ENCODE results near the gene SRRM1. TPM values are rescaled to one million over a fixed set of nuclear protein-coding genes. Genes with fewer than 3 reads are reported as not detected.

The SRRM1 gene
- total and polyA plus RNA-seq, 11 donors, result 30.3 to 97.0 (median 61.4) TPM

- no peak for ATAC-seq
- no peaks in the 10 kb centered on the region for H3K36me3 ChIP-seq
- WGBS, 4 donors, result 35 to 57% (median 38%) methylated on average over 4 of the region's 4 CpGs
- DNase-seq, result no peak
- H3K4me1 ChIP-seq, result no peaks in the 10 kb centered on the region
- peaks cover 0 to 10% (median 0%) of the 10 kb centered on the region in 9 donors for H3K27me3 ChIP-seq
- intact Hi-C loops (cut with DNase I), result no loop called here
- no peak for TF ChIP-seq POLR2A (IDR thresholded peaks at IDR 0.05)
- no peak for TF ChIP-seq CTCF (IDR thresholded peaks at IDR 0.05)
- no peaks in the 10 kb centered on the region for H3K9me3 ChIP-seq
- H3K27ac ChIP-seq, result no peak overlapping the region
- H3K4me3 ChIP-seq, result no peak overlapping the region
Measured at GRCh38 chr1:24622218-24622617, 20.9 kb upstream of the SRRM1 start.

- Histone ChIP-seq H3K27ac (no peak overlapping the region), H3K27me3 (peaks cover 0 to 7% (median 0%) of the 10 kb centered on the region in 9 donors), H3K4me1 (no peaks in the 10 kb centered on the region), H3K9me3 (no peaks in the 10 kb centered on the region), H3K4me3 (no peak overlapping the region), H3K36me3 (no peaks in the 10 kb centered on the region)
- 79 to 98% (median 92%) methylated on average over 1 of the region's 1 CpG for WGBS, 4 donors
- TF ChIP-seq CTCF (IDR thresholded peaks at IDR 0.05) (no peak), POLR2A (IDR thresholded peaks at IDR 0.05) (no peak)
- intact Hi-C loops (cut with DNase I), result loop anchor here in 7 of 10 donors (5.0 to 10.0 kb wide), 7 partner anchors 86 to 438 kb away; partner anchors contain the start of genes NIPAL3 (in 3 of the 7) and STPG1 (in 3 of the 7)
- ATAC-seq (no peak), DNase-seq (no peak)
Measured at GRCh38 chr1:24632832-24633175, 10.3 kb upstream of the SRRM1 start.

GRCh38 chr1:24635195-24635843 is 7.8 kb upstream of the SRRM1 start:
- no peak overlapping the region for H3K27ac ChIP-seq
- no peaks in the 10 kb centered on the region for H3K36me3 ChIP-seq
- intact Hi-C loops (cut with DNase I), result loop anchor here (2.0 to 10.0 kb wide), 11 partner anchors 93 to 441 kb away; partner anchors contain the start of genes NIPAL3 (in 4 of the 10) and STPG1 (in 3 of the 10)
- no peaks in the 10 kb centered on the region for H3K9me3 ChIP-seq
- H3K27me3 ChIP-seq, result peaks cover 0 to 7% (median 0%) of the 10 kb centered on the region in 9 donors
- DNase-seq (peak in 1 of 5 donors; percentile 9), ATAC-seq (peak in 3 of 4 donors; percentile 63 to 79 (median 76))
- TF ChIP-seq CTCF (IDR thresholded peaks at IDR 0.05) (peak; percentile 31 to 76 (median 60)), POLR2A (IDR thresholded peaks at IDR 0.05) (no peak)
- no peak overlapping the region for H3K4me3 ChIP-seq
- WGBS, 4 donors, result 18 to 22% (median 21%) methylated on average over 4 of the region's 4 CpGs
- peaks cover 0 to 5% (median 0%) of the 10 kb centered on the region in 12 donors for H3K4me1 ChIP-seq

GRCh38 chr1:24636661-24637357 is 6.3 kb upstream of the SRRM1 start:
- no peak overlapping the region for H3K4me3 ChIP-seq
- H3K9me3 ChIP-seq, result no peaks in the 10 kb centered on the region
- 52 to 66% (median 62%) methylated on average over 3 of the region's 3 CpGs for WGBS, 4 donors
- TF ChIP-seq CTCF (IDR thresholded peaks at IDR 0.05) (no peak), POLR2A (IDR thresholded peaks at IDR 0.05) (no peak)
- no peak overlapping the region for H3K27ac ChIP-seq
- peaks cover 0 to 11% (median 5%) of the 10 kb centered on the region in 12 donors for H3K4me1 ChIP-seq
- H3K36me3 ChIP-seq, result no peaks in the 10 kb centered on the region
- intact Hi-C loops (cut with DNase I), result loop anchor here (5.0 to 10.0 kb wide), 9 partner anchors 95 to 442 kb away; partner anchors contain the start of genes NIPAL3 (in 4 of the 10) and STPG1 (in 3 of the 10)
- DNase-seq, result no peak
- H3K27me3 ChIP-seq, result peaks cover 0 to 5% (median 0%) of the 10 kb centered on the region in 9 donors
- no peak for ATAC-seq

All from heart left ventricle (tissue), 16 donors.